NCI-H2107 (cell line): ENCODE measurements around the gene MAP3K3.

ENCODE experiments used
- DNase-seq: peaks from one replicate; lab custom pipeline; 2025; lab: John Stamatoyannopoulos, UW

The MAP3K3 gene

DNA sequence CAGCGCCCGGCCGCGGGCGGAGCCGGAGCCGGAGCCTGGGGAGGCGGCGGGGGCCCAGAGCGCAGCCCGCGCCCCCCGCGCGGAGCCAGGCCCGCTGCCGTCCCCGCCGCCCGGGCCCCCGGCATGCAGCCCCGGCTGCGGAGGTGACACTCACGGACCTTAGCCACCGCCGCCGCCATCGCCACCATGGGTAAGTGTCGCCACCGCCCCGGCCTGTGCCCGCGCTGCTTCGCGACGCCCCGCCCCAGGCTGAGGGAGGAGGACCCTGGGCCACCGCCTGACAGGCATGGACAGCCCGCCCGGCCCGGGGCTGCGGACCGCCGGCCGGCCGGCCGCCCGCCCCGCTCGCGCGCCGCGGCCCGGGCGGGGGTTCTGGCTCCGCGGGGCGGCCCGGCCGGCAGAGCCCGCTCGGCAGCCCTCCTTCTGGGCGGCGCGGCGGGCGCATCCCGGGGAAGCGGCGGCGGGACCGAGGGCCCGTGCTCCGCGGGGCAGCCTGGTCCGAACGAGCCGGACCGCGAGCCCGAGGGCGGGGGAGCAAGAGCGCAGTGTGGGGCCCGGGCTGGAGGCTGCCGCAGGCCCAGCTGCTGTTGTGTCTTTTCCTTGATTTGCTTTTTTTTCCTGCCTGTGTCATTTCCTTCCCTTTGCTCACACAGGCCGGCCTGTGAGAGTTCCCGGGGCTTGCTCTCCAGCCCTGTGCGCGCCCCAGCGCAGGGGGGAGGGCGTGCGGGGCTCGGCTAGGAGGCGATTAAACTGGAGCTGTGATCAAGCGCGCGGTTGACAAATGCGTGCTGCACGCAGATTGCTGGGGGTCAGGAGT is 565 bp downstream of the MAP3K3 start:
- DNase-seq: no peak

DNA sequence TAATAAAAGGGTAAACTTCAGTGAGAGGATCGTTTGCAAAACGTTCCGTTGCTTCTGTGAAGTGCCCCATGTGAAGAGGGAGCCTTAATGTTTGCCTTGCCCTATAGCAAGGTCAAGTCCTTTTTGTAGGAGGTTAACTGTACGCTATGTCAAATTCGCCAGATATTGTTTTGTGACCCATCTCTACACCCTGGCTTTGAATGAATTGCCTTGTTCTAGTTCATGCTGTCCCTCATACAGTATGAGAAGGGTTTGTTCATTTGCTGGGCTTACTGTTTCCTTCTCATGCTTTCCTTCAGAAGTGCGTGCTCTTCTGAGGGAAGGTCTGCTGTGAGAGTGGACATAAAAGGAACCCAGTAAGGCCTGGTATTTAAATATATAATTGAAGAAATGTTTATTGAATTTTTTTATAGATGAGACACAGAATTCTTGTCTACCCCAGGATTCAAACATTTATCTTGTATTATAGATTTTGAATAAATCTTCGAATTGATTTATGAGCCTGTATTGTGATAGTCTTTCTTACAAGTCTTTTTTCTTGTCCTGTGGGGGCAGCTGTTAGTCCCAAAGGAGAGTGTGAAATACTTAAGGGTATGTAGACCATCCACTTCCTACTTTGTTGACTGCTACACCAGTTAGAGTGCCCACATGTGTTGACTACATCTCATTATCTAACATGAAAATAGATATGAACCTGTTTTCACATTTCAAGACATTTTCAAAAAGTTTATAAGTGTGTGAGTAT is 1.7 kb downstream of the MAP3K3 start:
- no peak for DNase-seq

DNA sequence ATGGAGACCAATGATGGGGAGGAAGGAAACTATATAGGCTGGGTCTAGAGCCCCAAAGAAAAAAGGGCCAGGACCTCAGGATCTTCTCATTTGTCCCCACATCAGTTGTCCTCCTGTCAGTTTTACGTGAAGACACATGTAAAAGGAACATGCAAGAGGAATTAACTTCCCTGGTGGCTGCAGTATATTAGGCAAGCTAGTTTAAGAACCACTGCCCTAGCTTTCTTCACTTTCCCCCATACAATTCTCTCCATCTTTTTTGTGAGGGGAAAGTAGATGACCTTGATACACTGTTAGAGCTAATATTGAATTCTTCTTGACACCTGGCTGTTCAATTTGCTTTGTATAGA is 2.3 kb downstream of the MAP3K3 start:
- no peak for DNase-seq

DNA sequence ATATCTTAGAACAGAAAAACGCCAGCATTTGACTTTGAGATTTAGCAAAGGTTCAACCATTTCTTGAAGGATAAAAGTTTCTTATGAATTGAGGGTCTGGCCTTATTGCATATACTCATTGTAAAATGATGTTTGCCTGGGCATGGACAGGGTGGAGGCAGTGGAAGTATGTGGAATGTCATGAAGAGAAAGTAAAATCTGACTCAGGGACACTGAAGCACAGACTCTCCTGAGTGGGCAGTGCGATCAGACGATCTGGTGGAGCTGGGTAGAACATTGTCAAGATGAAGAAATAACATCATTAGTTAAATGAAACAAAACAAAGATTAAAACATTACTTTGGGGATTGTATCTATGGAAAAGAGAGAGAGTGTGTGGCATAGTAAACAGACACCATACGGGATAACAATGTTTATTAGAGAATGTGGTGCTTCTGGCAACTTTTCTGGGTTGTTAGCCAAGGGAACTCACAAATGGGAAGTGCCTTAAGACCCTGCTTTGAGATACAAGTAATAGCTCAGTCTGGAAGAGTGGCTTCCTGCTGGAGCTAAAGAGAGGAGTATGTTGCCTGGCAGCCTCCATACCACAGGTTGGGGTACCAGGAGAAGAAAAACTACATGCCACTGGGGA is 4.4 kb downstream of the MAP3K3 start:
- no peak for DNase-seq

DNA sequence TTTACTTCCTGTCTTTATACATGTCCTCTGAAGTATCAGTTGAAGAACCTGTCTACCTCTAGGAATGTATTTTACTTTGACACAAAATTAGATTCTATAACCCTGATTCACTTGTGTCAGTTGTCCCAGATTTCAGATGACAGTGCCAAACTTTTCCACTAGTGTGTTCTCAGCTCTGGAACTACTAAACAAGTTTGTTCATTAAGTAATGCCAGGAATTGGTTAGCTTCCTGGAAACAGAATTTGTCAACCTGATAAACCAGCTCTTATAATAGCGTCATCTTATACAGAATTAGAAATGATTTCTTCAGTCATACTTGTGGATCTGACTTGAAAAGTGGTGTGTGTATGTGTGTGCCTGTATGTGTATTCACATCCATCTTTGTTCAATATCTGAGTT is 7.4 kb downstream of the MAP3K3 start:
- DNase-seq: no peak

DNA sequence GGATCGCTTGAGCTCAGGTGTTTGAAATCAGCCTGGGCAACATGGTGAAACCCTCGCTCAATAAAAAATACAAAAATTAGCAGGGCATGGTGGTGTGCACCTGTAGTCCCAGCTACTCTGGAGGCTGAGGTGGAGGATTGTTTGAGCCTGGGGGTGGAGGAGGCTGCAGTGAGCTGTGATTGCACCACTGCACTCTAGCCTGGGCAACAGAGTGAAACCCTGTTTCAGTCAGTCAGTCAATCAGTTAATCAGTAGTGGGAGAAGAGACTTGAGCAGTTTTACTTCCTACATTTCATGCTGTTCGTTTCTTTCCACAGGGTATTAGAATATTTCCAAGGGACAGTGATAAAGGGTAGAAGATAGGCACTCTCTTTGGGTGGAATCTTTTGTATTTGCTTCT is 8.8 kb downstream of the MAP3K3 start:
- no peak for DNase-seq

DNA sequence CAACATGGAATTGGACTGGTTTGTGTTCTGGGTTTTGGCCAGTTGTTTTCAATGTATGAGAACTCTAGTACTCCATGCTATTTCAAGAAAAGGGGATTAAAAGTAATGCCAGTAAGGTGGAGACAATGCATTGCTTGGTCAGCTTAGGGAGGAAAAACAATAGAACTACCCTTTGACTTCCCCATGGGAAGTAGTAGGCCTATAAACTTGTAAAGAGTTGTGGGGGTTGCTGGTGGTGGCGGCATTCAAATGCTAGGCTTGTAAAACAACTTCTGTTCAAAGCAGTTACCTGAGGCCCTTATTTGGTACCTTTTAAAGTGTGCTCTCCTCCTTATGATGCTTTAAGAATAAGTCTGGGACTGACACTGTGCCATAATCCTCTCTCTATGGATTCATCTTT is 9.4 kb downstream of the MAP3K3 start:
- no peak for DNase-seq

DNA sequence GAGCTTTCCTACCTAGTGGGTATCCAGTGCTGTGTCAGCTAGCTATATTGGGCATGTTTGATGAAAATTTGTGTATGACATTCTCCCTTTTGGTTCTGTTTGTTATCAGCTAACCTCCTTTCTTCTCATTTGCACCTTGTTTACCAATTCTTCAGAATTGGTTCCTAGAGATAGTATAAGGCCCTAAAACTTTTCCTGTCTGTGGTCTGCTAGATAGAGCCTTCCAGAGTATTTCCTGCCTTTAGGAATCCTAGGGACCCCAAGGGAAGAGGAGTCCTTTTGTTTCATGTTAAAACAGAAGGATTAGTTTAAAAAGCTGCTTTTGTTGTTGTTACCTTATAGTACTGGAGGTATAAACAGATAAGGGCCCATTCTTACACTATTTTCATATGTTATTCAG is 11.5 kb downstream of the MAP3K3 start:
- DNase-seq: no peak

DNA sequence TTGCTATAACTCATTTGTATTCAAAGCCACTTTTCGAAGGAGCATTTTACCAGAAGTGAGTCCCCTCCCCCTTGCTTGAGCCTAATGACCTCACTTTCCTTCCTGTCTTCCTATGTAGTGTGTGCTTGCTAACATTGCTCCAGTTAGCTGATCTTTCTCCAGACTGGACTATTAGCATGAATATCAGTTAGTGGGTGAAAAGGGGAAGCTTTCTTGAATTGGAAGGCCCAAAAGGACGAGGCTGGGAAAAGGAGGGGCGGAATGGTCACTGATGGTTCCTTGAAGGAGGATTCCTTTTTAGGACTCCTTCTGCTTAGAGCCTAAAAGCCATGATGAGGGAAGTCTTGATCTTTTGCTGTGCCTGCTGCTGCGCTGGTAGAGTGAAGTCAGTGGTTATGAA is 11.9 kb downstream of the MAP3K3 start:
- no peak for DNase-seq

DNA sequence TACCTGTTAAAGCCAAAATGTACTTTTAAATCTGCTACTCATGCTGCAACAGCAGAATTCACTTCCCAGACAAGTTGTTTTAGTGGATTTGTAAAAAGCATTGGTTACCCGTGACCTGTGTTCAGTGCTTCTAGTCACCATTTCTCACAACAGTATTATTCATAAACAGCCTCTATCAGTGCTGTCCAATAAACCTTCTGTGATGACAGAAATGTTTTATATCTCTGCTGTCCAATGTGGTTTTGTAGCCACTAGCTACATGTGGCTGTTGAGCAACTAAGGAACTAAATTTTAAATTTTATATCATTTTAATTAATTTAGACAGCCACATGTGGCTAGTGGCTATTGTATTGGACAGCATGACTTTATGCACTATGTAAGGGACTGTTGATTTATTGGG is 12.6 kb downstream of the MAP3K3 start:
- DNase-seq: no peak

DNA sequence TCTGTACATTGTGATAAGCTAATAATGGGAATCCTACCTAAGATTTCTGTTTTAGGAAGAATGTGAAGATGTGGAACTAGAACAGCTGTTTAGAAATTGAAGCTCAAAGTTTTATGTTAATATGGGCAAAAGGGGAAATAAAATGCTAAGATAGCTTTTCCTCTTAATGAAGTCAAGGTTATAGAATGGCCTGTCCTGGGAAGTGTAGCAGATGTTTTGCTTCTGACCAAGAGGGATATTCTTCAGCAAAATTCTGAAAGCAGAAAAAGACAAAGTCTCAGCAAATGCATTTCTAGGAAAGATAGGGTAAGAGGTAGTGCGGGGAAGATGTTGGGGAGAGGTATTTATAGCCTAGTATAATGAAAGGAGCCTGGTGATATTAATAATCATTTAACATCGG is 13.1 kb downstream of the MAP3K3 start:
- no peak for DNase-seq

DNA sequence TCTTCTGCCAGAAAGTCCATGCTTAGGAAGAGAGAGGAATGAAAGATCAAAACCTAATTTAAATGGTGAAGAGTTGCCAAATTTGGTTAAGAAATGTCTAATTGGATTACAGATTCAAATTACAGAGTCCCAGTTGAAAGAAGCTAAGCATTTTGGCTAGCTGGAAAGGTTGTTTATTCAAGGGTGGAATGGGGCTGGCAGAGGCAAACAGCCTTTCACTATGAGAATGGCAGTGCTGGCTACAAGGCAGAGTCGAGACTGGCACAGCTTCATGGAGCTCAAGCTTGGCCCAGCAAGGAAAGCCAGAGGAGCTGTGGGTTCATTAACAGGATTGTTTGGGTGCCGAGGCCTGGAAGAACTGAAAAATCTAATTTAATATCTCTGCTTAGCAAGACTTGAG is 13.6 kb downstream of the MAP3K3 start:
- DNase-seq: no peak

DNA sequence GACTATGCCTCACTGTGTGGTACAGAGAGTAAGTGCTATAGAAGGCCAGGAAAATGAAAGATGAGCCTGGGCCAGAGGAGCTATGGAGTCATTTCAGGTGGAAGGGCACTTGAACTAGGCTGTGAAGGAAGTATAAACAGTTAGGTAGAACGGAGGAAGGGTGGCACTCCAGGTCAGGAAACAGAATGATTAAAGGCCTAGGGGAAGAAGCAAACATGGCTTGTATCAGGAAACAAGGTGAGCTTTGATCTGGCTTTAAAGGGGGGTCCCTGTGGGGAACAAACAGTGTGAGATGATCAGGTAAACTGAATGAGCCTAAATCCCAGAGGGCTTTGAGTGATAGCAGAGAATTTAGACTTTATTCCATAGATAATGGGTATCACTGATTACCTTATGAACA is 16.9 kb downstream of the MAP3K3 start:
- no peak for DNase-seq

DNA sequence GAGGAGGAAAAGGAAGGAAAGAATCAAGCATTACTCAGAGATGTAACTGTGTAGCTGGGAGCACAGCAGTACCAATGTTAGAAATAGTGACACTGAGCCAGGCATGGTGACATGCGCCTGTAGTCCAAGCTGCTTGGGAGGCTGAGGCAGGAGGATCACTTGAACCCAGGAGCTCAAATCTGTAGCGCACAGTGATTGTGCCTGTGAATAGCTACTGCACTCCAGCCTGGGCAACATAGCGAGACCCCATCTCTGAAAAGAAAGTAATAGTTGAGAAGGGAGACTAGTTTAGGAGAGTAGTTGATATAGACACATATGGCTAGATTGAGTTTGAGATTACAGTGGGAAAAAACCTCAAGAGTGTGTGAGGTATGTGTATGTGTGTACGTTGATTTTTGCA is 17.8 kb downstream of the MAP3K3 start:
- no peak for DNase-seq

DNA sequence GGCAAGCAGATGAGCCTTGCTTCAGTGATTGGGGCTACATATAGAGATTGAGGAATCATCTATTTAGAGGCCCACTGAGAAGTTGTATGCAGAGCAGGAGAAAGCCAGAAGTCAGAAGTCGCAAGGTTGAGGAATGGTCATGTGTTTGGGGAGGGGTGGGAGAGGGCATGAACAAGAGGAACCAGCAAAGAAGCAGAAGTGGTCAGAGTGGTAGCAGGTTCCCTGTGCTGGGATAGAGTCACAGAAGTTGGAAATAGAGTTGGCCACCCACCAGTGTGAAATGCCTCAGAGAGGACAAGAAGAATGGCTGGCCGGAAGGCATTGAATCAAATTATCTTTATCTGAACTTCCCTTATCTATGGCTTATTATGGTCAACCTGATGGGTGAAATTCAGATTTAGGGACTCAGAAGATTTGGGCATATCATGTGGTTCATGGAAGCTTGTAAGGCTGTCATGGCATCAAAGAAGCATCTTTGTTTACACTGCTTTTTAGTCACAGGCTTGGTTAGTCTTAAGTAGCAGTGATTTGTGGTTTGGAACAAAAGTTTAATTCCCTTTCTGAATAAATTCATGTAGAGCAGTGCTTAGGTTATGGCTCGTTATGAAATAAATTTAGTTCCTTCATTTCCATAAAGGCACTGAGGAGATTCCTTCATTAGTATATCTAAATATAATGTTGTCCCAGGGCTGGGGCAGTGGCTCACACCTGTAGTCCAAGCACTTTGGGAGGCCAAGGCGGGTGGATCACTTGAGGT is 19.7 kb downstream of the MAP3K3 start:
- no peak for DNase-seq

DNA sequence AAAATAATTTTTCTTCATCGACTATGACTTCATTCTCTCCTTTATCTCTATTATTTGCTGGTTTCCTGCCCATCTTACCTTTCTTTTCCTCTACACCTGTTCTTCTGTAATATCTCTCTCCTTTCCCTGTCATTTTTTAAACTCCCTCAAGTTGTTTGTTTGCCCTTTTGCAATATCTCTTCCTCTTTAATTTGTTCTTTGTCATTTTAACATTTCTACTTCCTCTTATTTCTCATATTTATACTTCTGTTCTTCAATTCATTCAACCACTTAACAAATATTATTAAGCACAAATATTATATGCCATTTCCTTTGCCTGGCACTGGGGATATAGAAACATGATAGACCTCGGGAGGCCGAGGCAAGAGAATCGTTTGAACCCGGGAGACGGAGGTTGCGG is 22.6 kb downstream of the MAP3K3 start:
- DNase-seq: no peak

DNA sequence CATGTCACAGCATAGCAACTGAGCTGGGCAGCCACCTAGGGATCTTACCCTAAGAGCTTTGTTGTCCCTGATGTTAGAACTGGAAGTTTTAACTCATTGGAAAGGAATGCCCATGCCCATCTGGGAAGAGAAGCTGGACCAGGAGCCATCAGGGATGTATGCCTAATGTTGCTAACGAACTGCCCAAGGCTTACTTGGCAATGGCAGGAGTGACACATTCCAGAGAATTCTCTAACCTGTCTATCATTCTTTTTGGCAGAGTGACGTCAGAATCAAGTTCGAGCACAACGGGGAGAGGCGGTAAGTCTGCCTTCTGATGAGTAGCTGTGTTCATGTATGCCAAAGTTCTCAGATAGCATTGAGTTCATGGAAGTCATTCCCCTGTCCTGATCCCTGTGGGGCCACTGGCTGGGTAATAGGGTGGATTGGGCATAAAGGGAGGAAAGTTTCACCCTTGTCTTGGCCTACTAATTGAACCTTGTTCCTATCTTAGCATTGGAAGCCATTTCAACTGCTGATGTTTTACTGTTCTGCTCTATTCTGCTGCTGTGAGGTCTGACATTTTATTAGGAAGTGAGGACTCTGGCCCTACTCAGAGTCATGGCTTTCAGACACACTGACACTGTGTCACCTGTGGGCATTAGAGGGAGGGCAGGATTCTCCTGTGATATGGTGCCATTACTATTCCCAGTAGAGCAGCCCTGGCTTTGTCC is 23.7 kb downstream of the MAP3K3 start:
- DNase-seq: no peak

DNA sequence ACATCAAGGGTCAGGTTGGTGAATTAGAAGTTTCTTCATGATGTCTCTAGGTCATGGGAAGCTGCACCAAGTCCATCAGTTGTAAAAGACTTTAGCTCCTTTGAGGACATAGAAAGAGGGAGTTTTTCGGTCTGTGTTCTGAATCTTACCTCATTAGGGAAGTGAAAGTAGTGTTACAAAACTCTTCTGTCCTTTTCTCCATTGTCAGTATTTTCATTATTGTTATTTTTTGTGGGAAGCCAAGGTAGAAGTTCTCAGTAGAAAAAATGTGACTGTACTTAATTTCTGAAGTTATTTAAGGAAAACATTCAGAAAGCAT is 24.2 kb downstream of the MAP3K3 start:
- DNase-seq: no peak

DNA sequence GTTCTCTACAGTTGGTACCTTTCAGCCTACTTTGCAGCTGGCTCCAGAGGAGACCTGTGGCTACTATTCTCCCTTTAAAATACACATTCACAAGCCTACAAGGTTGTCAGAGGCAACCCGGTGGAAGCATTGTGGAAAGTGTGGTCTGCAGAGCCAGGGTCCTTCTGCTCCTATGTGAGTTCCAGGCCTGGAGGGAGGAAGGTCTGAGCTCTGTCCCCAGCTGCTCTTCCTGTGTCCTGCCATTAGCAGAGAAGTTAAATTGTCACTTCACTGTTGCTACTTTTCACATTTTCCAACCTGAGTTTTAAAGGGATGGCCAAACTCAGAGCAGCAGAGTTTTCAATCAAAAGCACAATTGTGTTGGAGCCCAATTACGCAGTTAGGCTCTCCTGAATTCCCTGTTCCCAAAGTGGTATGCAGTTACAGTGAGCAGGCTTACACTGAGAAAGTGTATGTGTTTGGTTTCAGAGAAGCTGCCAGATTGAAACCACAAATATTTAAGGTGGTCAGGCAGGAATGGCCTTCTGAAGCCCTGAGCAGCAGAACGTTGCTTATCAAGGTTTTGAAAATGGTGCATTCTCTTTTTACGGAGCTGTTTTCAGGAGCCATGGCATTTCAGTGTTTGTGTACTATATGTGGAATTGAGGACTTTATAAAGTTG is 25.0 kb downstream of the MAP3K3 start:
- DNase-seq: no peak

DNA sequence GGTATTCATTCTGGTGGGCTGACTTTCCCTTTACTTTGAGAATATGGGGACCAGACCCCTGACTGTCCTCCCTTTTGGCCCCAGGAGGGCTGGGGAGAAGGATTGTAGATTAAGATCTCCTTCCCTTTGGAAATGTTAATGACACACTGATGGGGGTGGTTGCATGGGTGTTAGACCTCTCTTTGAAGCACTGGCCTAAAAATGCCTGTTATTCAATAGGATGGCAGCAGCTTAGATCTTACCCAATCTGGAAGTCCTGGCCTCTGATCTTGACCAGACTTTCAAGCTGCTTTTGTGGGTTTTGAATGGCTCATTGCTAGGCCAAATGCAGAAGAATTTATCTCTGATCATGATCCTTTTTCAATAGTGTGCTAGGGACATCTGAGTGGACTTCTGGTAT is 25.7 kb downstream of the MAP3K3 start:
- no peak for DNase-seq

DNA sequence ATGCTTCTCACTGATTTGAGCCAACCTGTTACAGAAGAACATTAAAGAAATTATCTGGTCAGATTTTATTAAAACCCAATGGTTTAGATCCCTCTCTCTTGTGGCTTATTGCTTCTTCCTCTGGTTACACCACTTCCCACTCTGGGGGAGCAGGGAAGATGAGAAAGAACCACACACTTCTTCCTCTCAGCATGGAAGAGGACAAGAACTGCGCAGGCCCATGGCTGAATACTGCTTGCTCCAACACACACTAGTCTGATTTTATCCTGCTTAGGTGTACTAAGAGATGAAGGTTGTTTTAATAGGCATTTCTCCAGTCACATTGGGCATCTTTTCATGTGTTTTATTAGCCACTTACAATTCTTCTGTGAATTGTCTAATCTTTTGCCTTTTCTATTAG is 27.6 kb downstream of the MAP3K3 start:
- DNase-seq: no peak

DNA sequence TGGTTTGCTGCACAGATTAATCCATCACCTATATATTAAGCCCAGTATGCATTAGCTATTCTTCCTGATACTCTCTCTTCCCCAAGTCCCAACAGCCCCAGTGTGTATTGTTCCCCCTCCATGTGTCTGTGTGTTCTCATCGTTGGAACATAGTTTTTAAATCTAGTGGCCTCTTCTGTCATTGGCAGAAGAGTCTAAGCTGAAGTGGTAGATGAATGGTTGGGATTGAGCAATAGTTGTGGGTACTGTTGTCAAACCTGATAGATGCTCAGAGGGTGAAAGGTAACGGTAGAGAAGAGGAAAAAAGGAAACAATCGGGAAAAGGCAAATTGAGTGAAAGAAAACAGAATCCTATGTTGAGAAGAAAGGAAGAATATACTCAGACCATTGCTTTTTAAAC is 29.9 kb downstream of the MAP3K3 start:
- no peak for DNase-seq
